Measurements from ENCODE around the gene ERBIN.

ERBIN gene

GRCh38 chr5:65893749-65894430 is 32.5 kb upstream of the ERBIN start:
- no peak for DNase-seq (ENCODE audit: low read depth, low spot score)

DNA sequence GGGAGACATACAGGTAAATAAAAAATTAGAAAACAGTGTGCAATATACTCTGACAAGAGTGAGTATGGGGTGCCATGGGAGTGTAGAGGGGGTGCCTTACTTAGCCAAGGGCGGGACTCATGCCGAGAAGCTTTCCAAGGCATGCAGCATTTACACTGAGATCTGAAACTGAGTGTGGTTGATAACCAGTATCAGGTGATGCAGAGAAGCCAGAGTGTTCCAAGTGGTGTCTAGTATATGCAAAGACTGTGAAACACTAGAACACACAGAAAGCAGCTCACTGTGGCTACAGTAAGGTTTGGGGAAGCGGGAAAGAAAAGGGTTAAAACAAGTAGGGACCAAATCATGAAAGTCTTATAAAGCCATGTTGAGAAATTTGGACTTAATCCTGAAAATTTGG is 30.5 kb upstream of the ERBIN start:
- H3K4me3 ChIP-seq (ENCODE audit: low read length), result no peak overlapping the region
- WGBS (ENCODE audit: insufficient coverage, insufficient read length), result no CpG with 5 or more reads among the region's 3 CpGs
- H3K36me3 ChIP-seq (ENCODE audit: control insufficient read depth, insufficient read depth, low read length), result no peaks in the 10 kb centered on the region
- H3K4me1 ChIP-seq (ENCODE audit: control insufficient read depth, insufficient read depth, low read length), result no peaks in the 10 kb centered on the region
- H3K9me3 ChIP-seq (ENCODE audit: control insufficient read depth, insufficient read depth, low read length), result no peaks in the 10 kb centered on the region
- DNase-seq (ENCODE audit: low read depth, low spot score), result no peak
- H3K27ac ChIP-seq (ENCODE audit: low read length), result no peak overlapping the region
- no peaks in the 10 kb centered on the region for H3K27me3 ChIP-seq (ENCODE audit: control insufficient read depth, insufficient read depth, low read length)

More at GRCh38 chr5:65893749-65894430, 32.5 kb upstream of the ERBIN start:
- WGBS (ENCODE audit: insufficient coverage, insufficient read length), result no CpG with 5 or more reads among the region's 9 CpGs
- Histone ChIP-seq H3K9me3 (ENCODE audit: control insufficient read depth, insufficient read depth, low read length) (no peaks in the 10 kb centered on the region), H3K4me3 (ENCODE audit: low read length) (no peak overlapping the region), H3K27ac (ENCODE audit: low read length) (no peak overlapping the region), H3K36me3 (ENCODE audit: control insufficient read depth, insufficient read depth, low read length) (no peaks in the 10 kb centered on the region), H3K27me3 (ENCODE audit: control insufficient read depth, insufficient read depth, low read length) (no peaks in the 10 kb centered on the region), H3K4me1 (ENCODE audit: control insufficient read depth, insufficient read depth, low read length) (no peaks in the 10 kb centered on the region)

- Histone ChIP-seq H3K4me3 (ENCODE audit: low read length) (no peak overlapping the region), H3K27me3 (ENCODE audit: control insufficient read depth, insufficient read depth, low read length) (no peaks in the 10 kb centered on the region), H3K36me3 (ENCODE audit: control insufficient read depth, insufficient read depth, low read length) (no peaks in the 10 kb centered on the region), H3K9me3 (ENCODE audit: control insufficient read depth, insufficient read depth, low read length) (no peaks in the 10 kb centered on the region), H3K4me1 (ENCODE audit: control insufficient read depth, insufficient read depth, low read length) (no peaks in the 10 kb centered on the region), H3K27ac (ENCODE audit: low read length) (no peak overlapping the region)
- WGBS (ENCODE audit: insufficient coverage, insufficient read length), result no CpG with 5 or more reads among the region's 2 CpGs
- no peak for DNase-seq (ENCODE audit: low read depth, low spot score)
These were observed 25.6 kb upstream of the ERBIN start for GRCh38 chr5:65900746-65901145.

DNA sequence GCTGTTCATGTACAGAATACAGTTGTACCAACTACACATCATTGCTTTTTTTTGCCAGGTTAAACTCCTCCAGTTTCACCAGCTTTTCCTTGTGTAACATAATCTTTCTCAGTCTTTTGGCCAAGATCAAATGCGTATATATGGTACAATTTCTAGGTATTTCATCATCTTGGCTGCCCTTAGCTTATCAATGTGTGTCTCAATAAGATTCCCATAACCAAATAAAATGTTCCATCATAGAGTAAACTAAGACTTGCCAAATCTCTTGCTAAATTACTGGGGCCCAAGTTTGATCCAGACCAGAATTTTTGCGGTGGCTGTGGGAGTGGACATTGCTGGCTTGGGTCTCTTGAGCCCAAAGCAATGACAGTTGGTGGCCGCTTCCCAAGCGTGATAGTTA is 24.3 kb upstream of the ERBIN start:
- WGBS (ENCODE audit: insufficient coverage, insufficient read length), result no CpG with 5 or more reads among the region's 4 CpGs
- no peaks in the 10 kb centered on the region for H3K36me3 ChIP-seq (ENCODE audit: control insufficient read depth, insufficient read depth, low read length)
- no peaks in the 10 kb centered on the region for H3K4me1 ChIP-seq (ENCODE audit: control insufficient read depth, insufficient read depth, low read length)
- H3K27ac ChIP-seq (ENCODE audit: low read length), result no peak overlapping the region
- no peak for DNase-seq (ENCODE audit: low read depth, low spot score)
- no peaks in the 10 kb centered on the region for H3K9me3 ChIP-seq (ENCODE audit: control insufficient read depth, insufficient read depth, low read length)
- H3K4me3 ChIP-seq (ENCODE audit: low read length), result no peak overlapping the region
- no peaks in the 10 kb centered on the region for H3K27me3 ChIP-seq (ENCODE audit: control insufficient read depth, insufficient read depth, low read length)

DNA sequence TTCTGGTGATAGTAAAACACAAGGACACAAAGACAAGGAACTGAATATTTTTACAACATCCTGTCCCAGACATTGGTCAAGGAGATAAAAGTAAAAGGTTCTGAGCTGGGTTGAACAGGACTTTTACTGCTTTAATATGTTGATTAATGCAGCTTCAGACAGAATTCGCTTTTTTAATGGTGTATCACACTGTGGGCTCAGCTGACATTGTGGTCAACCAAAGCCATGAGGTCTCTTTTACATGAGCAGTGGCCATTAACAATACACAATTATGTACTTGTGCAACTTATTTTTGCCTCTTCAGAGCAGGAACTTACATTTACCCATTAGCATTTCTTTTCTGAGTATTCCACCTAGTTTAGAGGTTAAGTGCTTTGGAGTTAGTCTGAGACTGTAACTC is 22.8 kb upstream of the ERBIN start:
- Histone ChIP-seq H3K27ac (ENCODE audit: low read length) (no peak overlapping the region), H3K4me1 (ENCODE audit: control insufficient read depth, insufficient read depth, low read length) (no peaks in the 10 kb centered on the region), H3K36me3 (ENCODE audit: control insufficient read depth, insufficient read depth, low read length) (no peaks in the 10 kb centered on the region), H3K27me3 (ENCODE audit: control insufficient read depth, insufficient read depth, low read length) (no peaks in the 10 kb centered on the region), H3K9me3 (ENCODE audit: control insufficient read depth, insufficient read depth, low read length) (no peaks in the 10 kb centered on the region), H3K4me3 (ENCODE audit: low read length) (no peak overlapping the region)
- no peak for DNase-seq (ENCODE audit: low read depth, low spot score)
- WGBS (ENCODE audit: insufficient coverage, insufficient read length), result no CpG with 5 or more reads among the region's 1 CpG

DNA sequence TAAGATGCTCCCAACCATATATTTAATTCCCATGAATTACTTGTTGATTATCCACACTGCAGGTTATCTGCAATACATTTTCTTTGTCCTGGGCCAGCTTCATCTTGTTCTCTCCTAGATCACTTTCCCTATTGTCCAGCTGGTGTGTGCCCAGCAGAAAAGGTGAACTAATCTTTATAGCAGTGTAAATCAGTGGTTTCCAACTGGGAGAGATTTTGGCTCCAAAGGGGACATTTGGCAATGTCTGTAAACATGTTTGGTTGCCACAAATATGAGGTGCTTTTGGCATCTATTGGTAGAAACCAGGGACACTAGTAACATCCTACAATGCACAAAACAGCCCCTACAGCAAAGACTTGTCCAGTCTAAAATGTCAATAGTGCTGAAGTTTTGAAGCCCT is 20.1 kb upstream of the ERBIN start:
- no peak for DNase-seq (ENCODE audit: low read depth, low spot score)
- Histone ChIP-seq H3K36me3 (ENCODE audit: control insufficient read depth, insufficient read depth, low read length) (no peaks in the 10 kb centered on the region), H3K9me3 (ENCODE audit: control insufficient read depth, insufficient read depth, low read length) (no peaks in the 10 kb centered on the region), H3K27me3 (ENCODE audit: control insufficient read depth, insufficient read depth, low read length) (no peaks in the 10 kb centered on the region), H3K4me1 (ENCODE audit: control insufficient read depth, insufficient read depth, low read length) (no peaks in the 10 kb centered on the region), H3K27ac (ENCODE audit: low read length) (no peak overlapping the region), H3K4me3 (ENCODE audit: low read length) (no peak overlapping the region)

- H3K36me3 ChIP-seq (ENCODE audit: control insufficient read depth, insufficient read depth, low read length), result no peaks in the 10 kb centered on the region
- no peak overlapping the region for H3K27ac ChIP-seq (ENCODE audit: low read length)
- H3K27me3 ChIP-seq (ENCODE audit: control insufficient read depth, insufficient read depth, low read length), result no peaks in the 10 kb centered on the region
- no peaks in the 10 kb centered on the region for H3K4me1 ChIP-seq (ENCODE audit: control insufficient read depth, insufficient read depth, low read length)
- WGBS (ENCODE audit: insufficient coverage, insufficient read length), result no CpG with 5 or more reads among the region's 2 CpGs
- no peak for DNase-seq (ENCODE audit: low read depth, low spot score)
- no peaks in the 10 kb centered on the region for H3K9me3 ChIP-seq (ENCODE audit: control insufficient read depth, insufficient read depth, low read length)
- H3K4me3 ChIP-seq (ENCODE audit: low read length), result no peak overlapping the region
These were observed 19.2 kb upstream of the ERBIN start for GRCh38 chr5:65907135-65907534.

DNA sequence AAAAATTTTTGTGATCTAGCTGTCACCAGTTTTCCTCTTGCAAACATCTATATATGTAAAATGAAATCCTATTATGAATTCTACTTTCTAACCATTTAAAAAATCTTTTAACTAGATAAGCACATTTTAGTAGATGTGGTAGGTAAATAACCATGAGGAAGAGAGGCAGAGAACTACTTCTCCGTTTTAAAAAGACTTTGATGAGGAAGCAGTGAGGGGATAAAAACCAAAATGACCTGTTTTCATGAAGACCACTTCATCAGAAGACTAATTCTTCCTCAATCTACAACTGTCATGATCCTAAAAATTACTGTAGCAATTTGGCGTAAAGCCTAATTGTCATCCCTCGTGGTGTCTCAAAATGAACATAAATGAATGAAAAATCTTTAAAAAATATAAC is 15.7 kb upstream of the ERBIN start:
- H3K4me3 ChIP-seq (ENCODE audit: low read length), result no peak overlapping the region
- no peak for DNase-seq (ENCODE audit: low read depth, low spot score)
- no peaks in the 10 kb centered on the region for H3K4me1 ChIP-seq (ENCODE audit: control insufficient read depth, insufficient read depth, low read length)
- H3K27me3 ChIP-seq (ENCODE audit: control insufficient read depth, insufficient read depth, low read length), result no peaks in the 10 kb centered on the region
- no peaks in the 10 kb centered on the region for H3K9me3 ChIP-seq (ENCODE audit: control insufficient read depth, insufficient read depth, low read length)
- H3K36me3 ChIP-seq (ENCODE audit: control insufficient read depth, insufficient read depth, low read length), result no peaks in the 10 kb centered on the region
- no CpG with 5 or more reads among the region's 3 CpGs for WGBS (ENCODE audit: insufficient coverage, insufficient read length)
- no peak overlapping the region for H3K27ac ChIP-seq (ENCODE audit: low read length)

DNA sequence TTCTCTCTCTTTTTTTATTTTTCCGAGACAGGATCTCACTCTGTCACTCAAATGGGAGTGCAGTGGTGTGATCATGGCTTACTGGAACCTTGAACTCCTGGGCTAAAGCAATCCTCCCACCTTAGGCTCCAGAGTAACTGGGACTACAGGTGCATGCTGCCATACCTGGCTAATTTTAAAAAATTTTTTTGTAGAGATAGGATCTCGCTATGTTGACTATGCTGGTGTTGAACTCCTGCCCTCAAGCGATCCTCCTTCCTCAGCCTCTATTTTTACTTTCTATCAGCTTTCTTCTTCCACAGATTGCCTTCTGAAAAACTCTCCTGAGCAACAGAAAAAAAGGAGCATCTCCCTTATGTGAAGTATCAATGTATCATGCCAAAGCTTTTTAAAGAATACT is 14.1 kb upstream of the ERBIN start:
- H3K9me3 ChIP-seq (ENCODE audit: control insufficient read depth, insufficient read depth, low read length), result no peaks in the 10 kb centered on the region
- H3K27me3 ChIP-seq (ENCODE audit: control insufficient read depth, insufficient read depth, low read length), result no peaks in the 10 kb centered on the region
- no peak overlapping the region for H3K4me3 ChIP-seq (ENCODE audit: low read length)
- no peak for DNase-seq (ENCODE audit: low read depth, low spot score)
- H3K27ac ChIP-seq (ENCODE audit: low read length), result no peak overlapping the region
- WGBS (ENCODE audit: insufficient coverage, insufficient read length), result no CpG with 5 or more reads among the region's 3 CpGs
- no peaks in the 10 kb centered on the region for H3K36me3 ChIP-seq (ENCODE audit: control insufficient read depth, insufficient read depth, low read length)
- no peaks in the 10 kb centered on the region for H3K4me1 ChIP-seq (ENCODE audit: control insufficient read depth, insufficient read depth, low read length)

DNA sequence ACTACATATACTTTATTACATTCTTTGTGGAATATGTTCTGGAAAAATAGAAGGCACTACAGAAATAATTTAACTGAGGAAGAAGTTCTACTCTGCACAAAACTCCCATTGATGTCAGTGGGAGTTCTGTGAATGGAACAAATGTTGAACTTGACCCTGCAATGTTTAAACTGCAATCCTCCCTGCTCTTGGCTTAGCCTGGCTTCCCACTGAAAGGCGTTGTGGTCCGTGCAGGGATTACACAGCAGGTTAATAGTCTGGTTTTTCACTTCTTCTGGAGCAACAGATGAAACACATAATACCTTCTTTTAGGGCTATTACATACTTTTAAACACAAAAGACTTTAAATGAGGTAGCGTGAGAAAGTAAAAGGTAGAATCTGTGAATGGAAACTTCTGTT is 12.9 kb upstream of the ERBIN start:
- no peaks in the 10 kb centered on the region for H3K9me3 ChIP-seq (ENCODE audit: control insufficient read depth, insufficient read depth, low read length)
- no peaks in the 10 kb centered on the region for H3K27me3 ChIP-seq (ENCODE audit: control insufficient read depth, insufficient read depth, low read length)
- DNase-seq (ENCODE audit: low read depth, low spot score), result no peak
- no peak overlapping the region for H3K27ac ChIP-seq (ENCODE audit: low read length)
- no peaks in the 10 kb centered on the region for H3K36me3 ChIP-seq (ENCODE audit: control insufficient read depth, insufficient read depth, low read length)
- no CpG with 5 or more reads among the region's 3 CpGs for WGBS (ENCODE audit: insufficient coverage, insufficient read length)
- H3K4me3 ChIP-seq (ENCODE audit: low read length), result no peak overlapping the region
- H3K4me1 ChIP-seq (ENCODE audit: control insufficient read depth, insufficient read depth, low read length), result no peaks in the 10 kb centered on the region

GRCh38 chr5:65914641-65915196 is 11.7 kb upstream of the ERBIN start:
- WGBS (ENCODE audit: insufficient coverage, insufficient read length), result no CpG with 5 or more reads among the region's 3 CpGs
- H3K36me3 ChIP-seq (ENCODE audit: control insufficient read depth, insufficient read depth, low read length), result no peaks in the 10 kb centered on the region
- no peak overlapping the region for H3K4me3 ChIP-seq (ENCODE audit: low read length)
- no peaks in the 10 kb centered on the region for H3K9me3 ChIP-seq (ENCODE audit: control insufficient read depth, insufficient read depth, low read length)
- H3K27me3 ChIP-seq (ENCODE audit: control insufficient read depth, insufficient read depth, low read length), result no peaks in the 10 kb centered on the region
- DNase-seq (ENCODE audit: low read depth, low spot score), result no peak
- H3K27ac ChIP-seq (ENCODE audit: low read length), result no peak overlapping the region
- H3K4me1 ChIP-seq (ENCODE audit: control insufficient read depth, insufficient read depth, low read length), result no peaks in the 10 kb centered on the region

Data from iPS DF 6.9 (cell line).